ENCODE results near the gene WDR70.

- TF ChIP-seq, protein P1, sequence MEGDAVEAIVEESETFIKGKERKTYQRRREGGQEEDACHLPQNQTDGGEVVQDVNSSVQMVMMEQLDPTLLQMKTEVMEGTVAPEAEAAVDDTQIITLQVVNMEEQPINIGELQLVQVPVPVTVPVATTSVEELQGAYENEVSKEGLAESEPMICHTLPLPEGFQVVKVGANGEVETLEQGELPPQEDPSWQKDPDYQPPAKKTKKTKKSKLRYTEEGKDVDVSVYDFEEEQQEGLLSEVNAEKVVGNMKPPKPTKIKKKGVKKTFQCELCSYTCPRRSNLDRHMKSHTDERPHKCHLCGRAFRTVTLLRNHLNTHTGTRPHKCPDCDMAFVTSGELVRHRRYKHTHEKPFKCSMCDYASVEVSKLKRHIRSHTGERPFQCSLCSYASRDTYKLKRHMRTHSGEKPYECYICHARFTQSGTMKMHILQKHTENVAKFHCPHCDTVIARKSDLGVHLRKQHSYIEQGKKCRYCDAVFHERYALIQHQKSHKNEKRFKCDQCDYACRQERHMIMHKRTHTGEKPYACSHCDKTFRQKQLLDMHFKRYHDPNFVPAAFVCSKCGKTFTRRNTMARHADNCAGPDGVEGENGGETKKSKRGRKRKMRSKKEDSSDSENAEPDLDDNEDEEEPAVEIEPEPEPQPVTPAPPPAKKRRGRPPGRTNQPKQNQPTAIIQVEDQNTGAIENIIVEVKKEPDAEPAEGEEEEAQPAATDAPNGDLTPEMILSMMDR (IDR thresholded peaks at IDR 0.05) = no peak
- TF ChIP-seq POLR2A (IDR thresholded peaks at IDR 0.05) = no peak
These were observed 360.7 kb downstream of the WDR70 start for GRCh38 chr5:37739817-37740261.
